Gastrocnemius medialis (tissue), 4 donors: ENCODE data around the gene ATXN7.

Experiments used
- CTCF ChIP-seq, 5 experiments: fragments of 450-650 bp in 3 of 5; fragments of 200-600 bp in 2 of 5; sonication (generic) in 2 of 5; IDR thresholded peaks in 4 of 5; conservative IDR thresholded peaks in 1 of 5; 1 replicate in 4 of 5; 2 replicates in 1 of 5; pipeline ENCODE4 v1.5.1; 2016 to 2019; ENCODE audit warnings: antibody characterized with exemption in 5 of 5, mild to moderate bottlenecking in 3 of 5, moderate library complexity in 3 of 5
- POLR2A ChIP-seq, 2 donors: fragments of 450-650 bp; IDR thresholded peaks; one replicate each; pipeline ENCODE4 v1.6.1; 2017; ENCODE audit warnings: antibody characterized with exemption in 2 of 2, mild to moderate bottlenecking in 2 of 2, moderate library complexity in 2 of 2

- TF ChIP-seq CTCF (IDR thresholded peaks at IDR 0.05 in 4 of 5, conservative IDR thresholded peaks at IDR 0.05 in 1 of 5) (no peak), POLR2A (IDR thresholded peaks at IDR 0.05) (no peak)
These were observed 123.2 kb downstream of the ATXN7 start for GRCh38 chr3:63986831-63987230.
